RPMI8226 (cell line): Measurements from ENCODE around the gene DMRTA1.
A peak's percentile ranks its signal among the peaks of the same experiment; 100 is the strongest.
"Not testable (repeated sequence)": the region's sequence is repeated elsewhere in the genome, so short reads cannot be mapped to it uniquely, and the experiment has no call there.

Experiments
- DNase-seq: peaks from one replicate; pipeline ENCODE4 v3.0.0-alpha.2; 2015

The DMRTA1 gene

GRCh38 chr9:22463205-22463604 lies 16.6 kb downstream of the DMRTA1 start:
- DNase-seq = no peak

DNA sequence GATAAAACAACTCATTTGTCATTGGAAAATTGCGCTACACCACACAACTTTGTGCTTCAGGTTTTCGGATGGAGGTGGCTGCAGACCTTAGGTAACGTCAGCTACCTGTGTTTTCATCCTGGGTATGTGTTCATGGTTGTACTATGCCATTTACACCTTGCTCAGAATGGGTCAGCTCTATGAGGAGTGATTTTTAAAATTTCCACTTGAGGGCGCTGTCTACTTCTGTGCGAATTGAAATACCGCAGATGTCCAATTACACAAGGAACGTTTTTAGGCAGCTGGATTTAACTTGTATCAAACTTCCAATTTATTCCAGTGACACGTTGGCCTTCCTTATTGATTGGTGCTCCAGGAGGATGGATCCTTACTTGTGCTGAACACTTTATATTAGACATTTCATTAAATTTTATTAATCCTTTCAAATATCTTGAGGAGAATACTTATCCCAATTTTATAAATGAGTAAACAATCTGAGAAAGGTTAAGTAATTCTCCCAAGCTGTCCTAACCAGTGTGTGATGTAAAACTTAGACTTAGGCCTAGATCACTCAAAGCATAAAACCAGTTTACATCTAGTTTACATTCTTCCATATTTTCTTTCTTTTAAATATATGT lies 23.4 kb downstream of the DMRTA1 start:
- peak; percentile 73 for DNase-seq

GRCh38 chr9:22481566-22481965 lies 34.9 kb downstream of the DMRTA1 start:
- DNase-seq = no peak

DNA sequence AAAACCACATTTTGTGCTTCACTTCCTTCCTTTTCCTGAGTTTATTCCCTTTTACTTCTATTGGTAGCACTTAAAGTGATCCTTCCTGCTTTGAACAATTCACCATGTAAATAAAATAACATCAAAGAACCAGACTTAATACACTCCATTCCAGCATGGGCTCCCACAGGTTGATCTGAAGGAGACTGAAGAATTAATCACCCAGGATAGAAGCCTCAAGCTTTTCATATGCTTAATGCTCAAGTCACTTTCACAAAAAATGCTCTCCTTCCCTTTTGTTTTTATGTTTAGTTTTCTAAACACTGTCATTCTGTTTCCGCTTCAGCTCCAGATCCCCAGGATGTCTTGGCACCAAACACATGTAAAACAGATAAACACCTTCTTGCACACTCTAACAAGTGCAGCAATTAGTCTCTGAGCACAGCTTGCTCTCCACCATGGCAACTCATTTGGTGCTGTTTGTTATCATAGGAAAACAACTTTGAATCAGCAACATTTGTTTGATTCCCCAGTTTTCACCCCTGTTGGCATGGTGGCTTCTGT lies 37.0 kb downstream of the DMRTA1 start:
- no peak for DNase-seq

GRCh38 chr9:22496197-22496596 lies 49.6 kb downstream of the DMRTA1 start:
- DNase-seq = not testable (repeated sequence)
